ENCODE measurements around the gene HESX1. TPM values are rescaled to one million over a fixed set of nuclear protein-coding genes. Genes with fewer than 3 reads are reported as not detected.

Gene HESX1
- total and polyA plus RNA-seq, 4 donors = 0.76 to 2.9 (median 1.4) TPM

DNA sequence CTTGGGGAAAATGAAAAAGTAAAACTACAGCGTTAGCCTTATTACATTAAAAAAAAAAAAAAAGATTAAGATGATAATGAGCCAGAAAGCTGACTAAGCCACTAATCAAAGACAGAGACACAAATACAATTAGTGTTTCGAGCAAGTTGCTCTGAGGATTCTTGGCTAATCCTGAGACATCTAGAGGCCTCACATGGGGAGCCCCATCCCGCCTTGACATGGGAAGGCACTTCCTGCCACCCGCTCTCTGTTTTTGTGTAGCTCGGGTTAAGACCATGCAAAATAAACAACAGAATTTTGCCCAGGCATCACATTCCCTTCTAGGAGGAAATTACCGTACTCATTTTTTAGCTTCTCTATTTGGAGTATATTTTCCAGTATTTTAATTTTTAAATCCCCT is 15.3 kb downstream of the HESX1 start:
- Histone ChIP-seq H3K27ac (ENCODE audit: low read depth in 1 of 2, low read length in 1 of 2) (no peak overlapping the region), H3K27me3 (ENCODE audit: control insufficient read depth in 3 of 3, insufficient read depth in 3 of 3, low read length in 2 of 3) (no peaks in the 10 kb centered on the region), H3K36me3 (ENCODE audit: control insufficient read depth in 4 of 4, insufficient read depth in 4 of 4, low read length in 4 of 4) (no peaks in the 10 kb centered on the region), H3K9me3 (ENCODE audit: control insufficient read depth in 4 of 4, insufficient read depth in 3 of 4, low read length in 3 of 4) (no peaks in the 10 kb centered on the region), H3K4me3 (no peak overlapping the region), H3K9ac (ENCODE audit: insufficient read depth in 1 of 2, low read length in 2 of 2) (no peak overlapping the region), H3K4me1 (ENCODE audit: control insufficient read depth in 5 of 5, insufficient read depth in 5 of 5, low read length in 5 of 5) (peaks cover 0 to 14% (median 0%) of the 10 kb centered on the region in 5 donors)
- TF ChIP-seq, protein P1, sequence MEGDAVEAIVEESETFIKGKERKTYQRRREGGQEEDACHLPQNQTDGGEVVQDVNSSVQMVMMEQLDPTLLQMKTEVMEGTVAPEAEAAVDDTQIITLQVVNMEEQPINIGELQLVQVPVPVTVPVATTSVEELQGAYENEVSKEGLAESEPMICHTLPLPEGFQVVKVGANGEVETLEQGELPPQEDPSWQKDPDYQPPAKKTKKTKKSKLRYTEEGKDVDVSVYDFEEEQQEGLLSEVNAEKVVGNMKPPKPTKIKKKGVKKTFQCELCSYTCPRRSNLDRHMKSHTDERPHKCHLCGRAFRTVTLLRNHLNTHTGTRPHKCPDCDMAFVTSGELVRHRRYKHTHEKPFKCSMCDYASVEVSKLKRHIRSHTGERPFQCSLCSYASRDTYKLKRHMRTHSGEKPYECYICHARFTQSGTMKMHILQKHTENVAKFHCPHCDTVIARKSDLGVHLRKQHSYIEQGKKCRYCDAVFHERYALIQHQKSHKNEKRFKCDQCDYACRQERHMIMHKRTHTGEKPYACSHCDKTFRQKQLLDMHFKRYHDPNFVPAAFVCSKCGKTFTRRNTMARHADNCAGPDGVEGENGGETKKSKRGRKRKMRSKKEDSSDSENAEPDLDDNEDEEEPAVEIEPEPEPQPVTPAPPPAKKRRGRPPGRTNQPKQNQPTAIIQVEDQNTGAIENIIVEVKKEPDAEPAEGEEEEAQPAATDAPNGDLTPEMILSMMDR (IDR thresholded peaks at IDR 0.05; ENCODE audit: control extremely low read depth, extremely low read depth) = no peak
- DNase-seq (peak; percentile 46 to 65 (median 52)), ATAC-seq (ENCODE audit: insufficient read depth, low FRiP score) (no peak)
- WGBS, 2 donors = 47 to 50% methylated on average over 6 of the region's 6 CpGs

DNA sequence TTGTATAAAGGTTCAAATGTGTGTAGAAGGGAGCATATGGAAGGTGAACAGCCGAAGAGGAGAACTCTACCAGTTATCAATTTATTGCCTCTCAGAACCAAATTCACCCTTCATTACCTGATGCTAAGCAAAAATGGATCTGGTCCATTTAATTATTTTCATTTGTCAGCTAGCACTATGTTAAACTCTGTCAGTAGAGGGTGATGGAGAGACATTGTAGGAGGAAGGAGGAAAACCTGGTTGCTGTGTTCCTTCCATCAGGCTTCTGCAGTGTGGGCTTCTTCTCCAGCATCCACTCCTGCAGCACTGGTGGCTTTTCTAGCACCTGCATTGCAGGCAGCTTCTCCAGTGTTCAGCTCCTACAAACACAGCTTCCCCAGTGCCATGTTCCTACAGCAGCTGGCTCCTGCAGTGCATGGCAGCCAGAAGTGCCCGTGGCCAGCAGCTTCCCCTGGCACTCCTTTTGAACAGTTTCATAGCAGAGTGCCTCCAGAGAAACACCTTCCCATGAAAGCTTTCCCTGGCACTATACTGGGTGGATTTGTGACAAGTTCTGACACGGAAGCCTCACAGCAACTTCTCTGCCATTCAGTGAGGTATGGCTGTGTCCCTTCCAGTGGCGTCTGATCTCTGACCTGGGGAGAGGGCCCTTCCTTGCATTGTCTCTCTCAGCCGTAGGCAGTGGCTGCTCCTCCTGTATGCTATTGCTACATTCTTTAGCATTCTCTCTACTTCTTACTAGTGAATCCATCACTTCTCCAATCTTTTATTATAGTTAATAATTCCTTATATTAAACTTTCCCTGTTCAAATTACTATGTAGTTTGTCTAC is 20.0 kb downstream of the HESX1 start:
- H3K27ac ChIP-seq (ENCODE audit: low read depth in 1 of 2, low read length in 1 of 2) = no peak overlapping the region
- no peak overlapping the region for H3K4me3 ChIP-seq
- no peaks in the 10 kb centered on the region for H3K27me3 ChIP-seq (ENCODE audit: control insufficient read depth in 3 of 3, insufficient read depth in 3 of 3, low read length in 2 of 3)
- ATAC-seq (ENCODE audit: insufficient read depth, low FRiP score) (no peak), DNase-seq (no peak)
- peaks cover 0 to 9% (median 0%) of the 10 kb centered on the region in 5 donors for H3K4me1 ChIP-seq (ENCODE audit: control insufficient read depth in 5 of 5, insufficient read depth in 5 of 5, low read length in 5 of 5)
- no peaks in the 10 kb centered on the region for H3K36me3 ChIP-seq (ENCODE audit: control insufficient read depth in 4 of 4, insufficient read depth in 4 of 4, low read length in 4 of 4)
- no peak overlapping the region for H3K9ac ChIP-seq (ENCODE audit: insufficient read depth in 1 of 2, low read length in 2 of 2)
- TF ChIP-seq, protein P1 (IDR thresholded peaks at IDR 0.05; ENCODE audit: control extremely low read depth, extremely low read depth) = no peak
- no peaks in the 10 kb centered on the region for H3K9me3 ChIP-seq (ENCODE audit: control insufficient read depth in 4 of 4, insufficient read depth in 3 of 4, low read length in 3 of 4)
- WGBS, 2 donors = 77 to 81% methylated on average over 5 of the region's 5 CpGs

DNA sequence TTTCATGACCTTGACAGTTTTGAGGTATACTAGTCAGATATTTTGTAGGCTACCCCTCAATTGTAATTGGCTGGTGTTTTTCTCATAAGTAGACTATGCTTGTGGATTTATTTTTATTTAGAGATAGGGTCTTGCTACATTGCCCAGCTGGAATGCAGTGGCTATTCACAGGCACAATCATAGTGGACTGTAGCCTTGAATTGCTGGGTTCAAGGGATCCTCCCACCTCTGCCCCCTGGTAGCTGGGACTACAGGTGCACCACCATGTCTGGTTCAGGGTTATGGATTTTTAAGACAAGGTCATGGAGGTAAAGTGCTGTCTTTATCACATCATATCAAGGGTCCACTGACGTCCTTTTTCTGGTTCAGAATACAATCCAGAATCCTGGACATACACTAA is 23.7 kb downstream of the HESX1 start:
- ATAC-seq (ENCODE audit: insufficient read depth, low FRiP score) (no peak), DNase-seq (no peak)
- TF ChIP-seq, protein P1 (IDR thresholded peaks at IDR 0.05; ENCODE audit: control extremely low read depth, extremely low read depth) = no peak
- no peaks in the 10 kb centered on the region for H3K9me3 ChIP-seq (ENCODE audit: control insufficient read depth in 4 of 4, insufficient read depth in 3 of 4, low read length in 3 of 4)
- no peak overlapping the region for H3K27ac ChIP-seq (ENCODE audit: low read depth in 1 of 2, low read length in 1 of 2)
- WGBS, 2 donors = 74 to 92% methylated on average over 1 of the region's 1 CpG
- H3K4me3 ChIP-seq = no peak overlapping the region
- no peaks in the 10 kb centered on the region for H3K27me3 ChIP-seq (ENCODE audit: control insufficient read depth in 3 of 3, insufficient read depth in 3 of 3, low read length in 2 of 3)
- peaks cover 0 to 2% (median 0%) of the 10 kb centered on the region in 5 donors for H3K4me1 ChIP-seq (ENCODE audit: control insufficient read depth in 5 of 5, insufficient read depth in 5 of 5, low read length in 5 of 5)
- H3K36me3 ChIP-seq (ENCODE audit: control insufficient read depth in 4 of 4, insufficient read depth in 4 of 4, low read length in 4 of 4) = no peaks in the 10 kb centered on the region
- H3K9ac ChIP-seq (ENCODE audit: insufficient read depth in 1 of 2, low read length in 2 of 2) = no peak overlapping the region
